GM18507 (cell line): ENCODE data around the gene NEURL2.

ENCODE experiments used
- DNase-seq: peaks from one replicate; pipeline ENCODE4 v3.0.0; 2011; ENCODE audit warnings: low read depth; ENCODE audit not compliant: insufficient read length; ENCODE audit errors: extremely low spot score
- FAIRE-seq: peaks from 2 replicates; lab custom pipeline; 2011; peaks lifted over from hg19 to GRCh38; lab: Jason Lieb, UNC

Gene NEURL2

GRCh38 chr20:45920462-45921336 is 29.7 kb upstream of the NEURL2 start:
- FAIRE-seq, result no peak
- no peak for DNase-seq

GRCh38 chr20:45919542-45920399 is 28.8 kb upstream of the NEURL2 start:
- DNase-seq (no peak), FAIRE-seq (no peak)

GRCh38 chr20:45918779-45919537 is 27.9 kb upstream of the NEURL2 start:
- DNase-seq, result no peak
- no peak for FAIRE-seq

GRCh38 chr20:45918182-45918737 is 27.3 kb upstream of the NEURL2 start:
- DNase-seq (no peak), FAIRE-seq (no peak)

GRCh38 chr20:45917790-45918141 is 26.8 kb upstream of the NEURL2 start:
- DNase-seq, result no peak
- FAIRE-seq, result no peak

- FAIRE-seq (no peak), DNase-seq (no peak)
Measured at GRCh38 chr20:45913116-45913515, 22.1 kb upstream of the NEURL2 start.

GRCh38 chr20:45912344-45912682 is 21.3 kb upstream of the NEURL2 start:
- no peak for DNase-seq
- no peak for FAIRE-seq

GRCh38 chr20:45911486-45912343 is 20.7 kb upstream of the NEURL2 start, which contains the start of gene PLTP:
Gene PLTP, minus strand, starts transcription at chr20:45912155. Its CDS starts 703 bp downstream, at chr20:45911452.
- FAIRE-seq (no peak), DNase-seq (no peak)

GRCh38 chr20:45910670-45911485 is 19.9 kb upstream of the NEURL2 start:
- FAIRE-seq, result peak; percentile 98

GRCh38 chr20:45909817-45910669 is 19.0 kb upstream of the NEURL2 start:
- FAIRE-seq, result no peak

More at GRCh38 chr20:45910670-45911485, 19.9 kb upstream of the NEURL2 start:
- DNase-seq, result peak; percentile 95

GRCh38 chr20:45909336-45909808 is 18.4 kb upstream of the NEURL2 start:
- FAIRE-seq (no peak), DNase-seq (no peak)

More at GRCh38 chr20:45909817-45910669, 19.0 kb upstream of the NEURL2 start:
- no peak for DNase-seq

- FAIRE-seq (no peak), DNase-seq (no peak)
Measured at GRCh38 chr20:45908084-45908483, 17.1 kb upstream of the NEURL2 start.

GRCh38 chr20:45907219-45907948 is 16.4 kb upstream of the NEURL2 start:
- no peak for DNase-seq
- no peak for FAIRE-seq

- FAIRE-seq, result no peak
- DNase-seq, result no peak
Measured at GRCh38 chr20:45905505-45906079, 14.6 kb upstream of the NEURL2 start.

- FAIRE-seq, result no peak
- DNase-seq, result no peak
Measured at GRCh38 chr20:45904583-45905504, 13.8 kb upstream of the NEURL2 start.
